GM19043 (cell line): ENCODE measurements around the gene STK11IP.
A peak's percentile ranks its signal among the peaks of the same experiment; 100 is the strongest.
"Not testable (repeated sequence)": the region's sequence is repeated elsewhere in the genome, so short reads cannot be mapped to it uniquely, and the experiment has no call there.

Experiments used
- ATAC-seq: cut with Tn5 transposase; IDR thresholded peaks from one replicate; pipeline ENCODE4 v1.9.1; 2021; ENCODE audit warnings: low read depth; ENCODE audit not compliant: unreplicated experiment

The STK11IP gene

DNA sequence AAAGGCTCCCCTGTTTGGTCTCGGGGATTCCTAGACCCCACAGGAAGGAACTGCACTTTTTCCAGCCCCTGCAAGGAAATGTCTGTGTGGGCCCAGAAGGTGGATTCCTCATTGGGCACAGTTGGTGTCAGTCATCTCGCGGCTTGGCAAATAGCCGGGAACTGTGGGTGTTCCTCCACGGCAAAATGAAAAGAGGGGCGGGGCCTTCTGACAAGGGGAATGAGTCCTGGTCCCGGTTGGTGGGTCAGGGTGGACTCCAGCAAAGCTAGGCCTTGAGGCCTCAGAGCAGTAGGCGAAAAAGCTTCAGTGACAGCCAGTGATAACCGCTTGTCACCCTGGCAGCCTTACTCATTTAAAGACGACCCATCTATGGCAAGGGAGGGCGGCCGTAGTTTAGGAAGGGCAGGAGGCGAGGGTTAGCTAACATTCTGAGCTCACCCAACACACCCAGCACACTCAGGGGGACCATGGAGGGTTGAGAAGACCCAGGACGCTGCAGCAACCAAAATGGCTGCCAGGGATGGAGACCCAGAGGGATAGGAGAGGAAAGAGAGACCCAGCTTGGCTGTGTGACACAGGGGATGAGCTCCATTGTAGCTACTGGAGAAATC is 46.2 kb downstream of the STK11IP start:
- ATAC-seq: no peak

DNA sequence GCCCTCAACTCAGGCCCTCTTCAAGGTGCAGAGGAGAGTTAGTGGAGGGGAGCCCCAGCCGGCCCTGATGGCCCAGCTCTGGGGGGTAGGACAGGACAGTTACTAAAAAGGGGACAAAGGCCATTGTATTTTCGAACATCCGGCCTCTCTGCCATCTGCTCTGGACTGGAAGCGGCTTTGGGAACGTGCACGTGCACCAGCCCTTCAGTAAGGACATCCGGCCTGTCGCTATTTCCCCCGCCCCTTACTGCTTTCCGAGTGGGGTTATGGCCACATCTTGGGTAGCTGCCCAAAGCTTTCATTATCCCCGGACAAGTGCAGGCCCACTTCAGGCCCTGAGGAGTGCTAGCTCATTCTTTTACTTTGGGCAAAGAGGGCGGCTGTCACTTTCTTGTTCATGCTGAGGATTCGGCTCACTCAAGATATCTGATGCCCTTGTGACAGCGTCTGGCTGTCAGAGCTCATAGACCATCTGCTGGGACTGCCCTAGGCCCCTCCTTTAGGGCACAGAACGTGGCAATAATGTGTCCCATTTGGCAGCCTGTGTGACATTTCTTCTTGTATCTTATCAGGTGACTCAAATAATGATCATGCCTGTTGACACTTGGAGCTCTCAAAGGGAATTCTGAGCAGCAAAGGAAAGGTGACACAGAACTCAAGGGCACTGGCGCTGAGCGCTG is 47.3 kb downstream of the STK11IP start:
- ATAC-seq: no peak

DNA sequence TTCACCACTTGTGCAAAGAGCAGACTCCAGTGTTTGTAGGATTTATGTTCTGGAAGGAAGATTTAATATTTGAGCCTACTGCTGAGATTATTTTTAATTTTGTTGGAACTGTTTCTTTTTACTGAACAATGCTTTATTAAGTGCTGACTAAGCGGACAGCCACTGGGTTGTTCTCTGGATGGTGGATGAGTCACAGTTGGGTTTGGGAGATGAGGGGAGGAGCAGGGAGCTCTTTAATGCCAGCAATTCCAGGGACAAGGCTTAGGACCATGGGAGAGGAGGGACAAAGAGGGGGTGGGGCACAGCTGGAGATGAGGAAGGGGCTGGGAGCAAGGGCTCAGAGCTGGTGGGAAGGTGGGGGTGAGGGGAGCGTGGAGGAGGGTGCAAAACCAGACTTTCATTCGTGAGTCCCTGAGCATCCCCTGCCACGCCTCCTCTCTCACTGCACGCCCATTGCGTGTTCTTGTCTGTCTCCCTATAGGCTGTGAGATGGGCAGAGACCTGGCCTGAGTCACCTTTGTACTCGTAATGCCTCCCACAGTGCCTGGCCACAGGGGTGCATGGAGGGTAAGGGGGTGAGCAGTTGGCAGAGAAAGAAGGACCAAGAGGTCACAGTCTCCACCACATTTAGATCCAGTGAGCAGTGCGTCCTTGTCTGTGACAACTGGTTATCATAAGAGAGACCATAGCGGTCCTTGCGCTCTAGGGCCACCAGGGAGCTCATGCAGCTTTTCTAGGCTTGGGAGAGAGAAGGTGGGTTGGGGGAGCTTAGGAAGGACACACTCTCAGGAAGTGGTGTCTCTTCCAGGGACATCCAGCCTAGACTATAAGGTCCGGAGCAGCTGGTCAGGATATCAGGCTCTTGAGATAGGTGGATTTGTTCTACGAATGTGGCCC is 48.2 kb downstream of the STK11IP start:
- no peak for ATAC-seq

DNA sequence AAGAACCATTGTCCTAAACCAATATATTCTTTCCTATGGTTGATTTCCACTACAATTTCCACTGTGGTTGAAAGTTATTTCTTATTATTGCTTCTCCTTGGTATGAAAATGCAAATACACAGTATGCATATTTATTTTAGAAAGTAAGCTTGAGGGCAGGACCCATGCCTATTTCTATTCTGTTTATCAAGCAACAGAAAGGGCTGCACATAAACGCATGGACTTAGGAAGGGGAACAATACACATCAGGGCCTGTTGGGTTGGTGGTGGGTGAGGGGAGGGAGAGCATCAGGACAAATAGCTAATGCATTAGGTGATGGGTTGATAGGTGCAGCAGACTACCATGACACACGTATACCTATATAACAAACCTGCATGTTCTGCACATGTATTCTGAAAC is 50.5 kb downstream of the STK11IP start:
- no peak for ATAC-seq

DNA sequence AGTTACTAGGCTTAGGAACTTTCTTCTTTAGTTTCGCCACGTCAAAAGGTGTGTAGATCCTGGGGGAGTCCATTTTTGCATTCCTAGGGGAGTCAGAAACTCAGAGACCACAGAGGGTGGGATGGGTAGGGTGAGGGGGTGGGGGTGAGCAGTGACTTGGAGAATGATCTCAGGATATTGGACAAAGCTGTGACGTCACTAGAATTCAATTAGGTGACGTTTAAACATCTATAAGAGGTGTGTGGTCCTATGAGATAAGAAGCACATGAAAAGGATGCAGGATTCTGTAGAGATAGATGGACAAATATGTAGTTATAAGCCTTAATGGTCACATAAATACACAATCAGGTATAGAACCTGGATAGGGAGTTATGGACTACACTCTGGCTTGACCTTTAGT is 51.3 kb downstream of the STK11IP start:
- no peak for ATAC-seq

GRCh38 chr2:219650426-219651248 is 53.0 kb downstream of the STK11IP start:
- ATAC-seq: no peak

DNA sequence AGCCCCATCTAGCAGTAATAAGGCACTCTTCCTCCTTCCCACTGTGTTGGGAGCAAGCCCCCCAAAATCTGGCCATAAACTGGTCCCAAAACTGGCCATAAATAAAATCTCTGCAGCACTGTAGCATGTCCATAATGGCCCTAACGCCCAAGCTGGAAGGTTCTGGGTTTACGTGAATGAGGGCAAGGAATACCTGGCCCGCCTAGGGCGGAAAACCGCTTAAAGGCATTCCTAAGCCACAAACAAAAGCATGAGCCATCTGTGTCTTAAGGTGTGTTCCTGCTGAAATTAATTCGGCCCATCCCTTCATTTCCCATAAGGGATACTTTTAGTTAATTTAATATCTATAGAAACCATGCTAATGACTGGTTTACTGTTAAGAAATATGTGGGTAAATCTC is 54.0 kb downstream of the STK11IP start:
- not testable (repeated sequence) for ATAC-seq

DNA sequence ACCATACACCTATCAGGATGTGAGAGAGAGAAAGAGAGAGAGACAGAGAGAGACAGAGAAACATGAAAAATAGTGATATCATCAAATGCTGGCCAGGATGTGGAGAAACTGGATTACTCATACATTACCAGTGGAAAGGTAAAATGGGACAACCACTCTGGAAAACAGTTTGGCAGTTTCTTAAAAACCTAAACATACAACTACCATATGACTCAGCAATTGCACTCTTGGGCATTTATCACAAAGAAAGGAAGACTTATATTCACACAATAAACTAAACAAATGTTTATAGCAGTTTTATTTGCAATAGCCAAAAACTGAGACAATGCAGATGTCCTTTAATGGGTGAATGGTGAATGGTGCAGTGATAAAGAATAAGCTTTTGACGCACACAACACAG is 58.9 kb downstream of the STK11IP start:
- ATAC-seq: no peak

GRCh38 chr2:219658196-219658846 is 60.7 kb downstream of the STK11IP start:
- ATAC-seq: no peak

DNA sequence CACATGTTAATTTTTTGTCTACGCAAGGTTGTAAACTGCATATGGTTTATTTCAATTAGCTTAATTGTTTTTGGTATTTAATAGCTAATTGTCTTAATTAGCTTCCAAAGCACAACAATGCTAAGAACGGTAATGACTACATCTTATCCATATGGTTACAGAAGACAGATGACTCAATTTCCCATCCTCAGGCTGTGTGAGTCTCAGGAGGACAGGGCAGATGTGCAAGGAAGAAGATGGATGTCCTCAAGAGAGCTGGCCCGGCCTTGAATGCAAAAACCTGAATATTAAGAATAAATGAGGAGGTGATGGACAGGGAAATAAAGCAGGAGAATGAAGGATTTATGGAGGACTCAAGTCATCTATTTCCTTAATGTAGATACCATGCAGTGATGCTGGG is 61.2 kb downstream of the STK11IP start:
- no peak for ATAC-seq

DNA sequence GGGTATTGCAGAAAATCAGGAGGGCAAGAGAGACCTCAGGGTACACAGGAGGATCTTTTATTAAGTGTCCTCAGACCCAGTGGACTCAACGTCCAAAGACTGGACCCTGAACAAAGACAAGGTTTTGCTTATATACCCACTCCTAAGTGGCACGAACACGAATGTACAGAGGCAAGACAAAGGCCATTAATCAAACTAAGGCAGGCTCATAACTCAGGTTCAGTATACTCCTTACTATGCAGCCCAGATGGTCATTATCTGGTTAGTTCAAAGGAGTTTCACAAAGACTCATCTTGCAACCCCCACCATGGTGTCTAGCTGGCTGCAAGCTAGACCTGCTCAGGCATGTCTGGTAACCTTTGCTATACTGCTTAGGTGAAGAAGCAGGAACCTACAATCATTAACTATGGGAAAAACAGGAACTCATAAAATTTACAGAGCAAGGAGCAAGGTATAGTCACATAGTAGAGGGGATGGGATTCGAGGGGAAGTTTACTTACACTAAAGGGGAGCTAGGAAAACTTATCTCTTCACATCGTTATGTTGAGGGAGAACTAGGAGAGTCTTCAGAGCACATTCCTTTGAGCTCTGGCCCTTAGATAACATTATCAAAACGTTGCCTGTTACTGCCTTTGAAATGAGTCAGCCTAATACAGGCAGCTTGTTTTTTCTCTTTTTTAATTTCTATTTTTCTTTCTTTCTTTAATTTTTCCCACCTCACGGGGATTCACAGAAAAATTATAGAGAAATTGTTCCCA is 63.7 kb downstream of the STK11IP start:
- peak; percentile 93 for ATAC-seq

- peak; percentile 5 for ATAC-seq
Measured at GRCh38 chr2:219661955-219662395, 64.3 kb downstream of the STK11IP start.

- ATAC-seq: no peak
Measured at GRCh38 chr2:219662566-219662965, 64.9 kb downstream of the STK11IP start.

DNA sequence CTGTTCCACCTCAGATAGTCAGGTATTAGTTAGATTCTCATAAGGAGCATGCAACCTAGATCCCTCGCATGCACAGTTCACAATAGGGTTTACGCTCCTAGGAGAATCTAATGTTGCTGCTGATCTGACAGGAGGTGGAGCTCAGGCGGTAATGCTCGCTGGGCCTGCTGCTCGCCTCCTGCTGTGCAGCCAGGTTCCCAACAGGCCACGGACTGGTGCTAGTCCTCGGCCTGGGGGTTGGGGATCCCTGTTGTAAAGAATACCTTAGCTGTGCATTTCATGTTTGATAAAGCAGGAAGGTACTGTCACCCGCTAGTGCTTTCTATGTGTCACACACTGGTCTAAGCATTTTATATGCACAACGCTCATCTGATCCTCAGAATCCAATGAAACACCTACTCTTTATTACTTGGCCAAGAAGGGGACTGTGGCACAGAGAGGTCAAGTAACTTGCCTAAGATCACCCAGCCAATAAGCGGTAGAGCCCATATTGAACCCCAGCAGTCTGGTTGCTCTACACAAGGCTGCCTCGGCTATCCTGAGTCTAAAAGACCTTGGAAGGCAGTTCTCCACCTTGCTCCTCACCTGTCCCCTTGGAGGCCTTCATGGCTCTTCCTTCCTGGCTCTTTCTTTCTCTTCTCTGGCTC is 65.6 kb downstream of the STK11IP start:
- ATAC-seq: no peak

DNA sequence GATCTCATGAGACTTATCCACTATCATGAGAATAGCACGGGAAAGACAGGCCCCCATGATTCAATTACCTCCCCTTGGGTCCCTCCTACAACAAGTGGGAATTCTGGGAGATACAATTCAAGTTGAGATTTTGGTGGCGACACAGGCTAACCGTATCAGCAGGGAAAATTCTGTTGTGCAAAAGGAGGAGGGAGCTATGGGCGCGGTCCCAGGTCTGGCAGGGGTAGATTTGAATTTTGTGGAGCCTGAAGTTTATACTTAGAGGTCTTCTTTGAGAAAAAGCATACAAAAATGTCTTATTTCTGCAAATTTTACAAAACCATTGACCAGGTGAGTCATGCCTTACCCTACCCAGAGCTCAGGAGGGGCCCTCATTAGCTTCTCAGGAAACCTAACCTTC is 66.4 kb downstream of the STK11IP start:
- ATAC-seq: no peak

- no peak for ATAC-seq
Measured at GRCh38 chr2:219664944-219665343, 67.3 kb downstream of the STK11IP start.

- no peak for ATAC-seq
Measured at GRCh38 chr2:219665926-219666325, 68.3 kb downstream of the STK11IP start.
